GM23248 (cell line): ENCODE results near the gene MCRIP2.

Experiments
- EZH2 ChIP-seq: fragments of 200-600 bp; sonication (generic); IDR thresholded peaks from 2 replicates; pipeline ENCODE4 v1.6.1; 2018; ENCODE audit warnings: antibody characterized with exemption, mild to moderate bottlenecking; ENCODE audit not compliant: insufficient read depth, poor library complexity, severe bottlenecking
- EZH2phosphoT487 ChIP-seq: fragments of 200-600 bp; sonication (generic); IDR thresholded peaks from 2 replicates; pipeline ENCODE4 v1.6.1; 2018; ENCODE audit warnings: antibody characterized with exemption, moderate library complexity, mild to moderate bottlenecking, low read depth; ENCODE audit not compliant: insufficient read depth

GRCh38 chr16:626787-627453 is 14.7 kb upstream of the MCRIP2 start:
- TF ChIP-seq EZH2 (no peak), EZH2phosphoT487 (no peak)
